Measurements from ENCODE around the gene CD52. TPM values are rescaled to one million over a fixed set of nuclear protein-coding genes. Genes with fewer than 3 reads are reported as not detected.

Gene CD52
- total and polyA plus RNA-seq, 2 of the 13 experiments (the other 11 are each of a cell fraction or from before 2014, with no cell fraction given): 0.32 TPM; not detected in 1

DNA sequence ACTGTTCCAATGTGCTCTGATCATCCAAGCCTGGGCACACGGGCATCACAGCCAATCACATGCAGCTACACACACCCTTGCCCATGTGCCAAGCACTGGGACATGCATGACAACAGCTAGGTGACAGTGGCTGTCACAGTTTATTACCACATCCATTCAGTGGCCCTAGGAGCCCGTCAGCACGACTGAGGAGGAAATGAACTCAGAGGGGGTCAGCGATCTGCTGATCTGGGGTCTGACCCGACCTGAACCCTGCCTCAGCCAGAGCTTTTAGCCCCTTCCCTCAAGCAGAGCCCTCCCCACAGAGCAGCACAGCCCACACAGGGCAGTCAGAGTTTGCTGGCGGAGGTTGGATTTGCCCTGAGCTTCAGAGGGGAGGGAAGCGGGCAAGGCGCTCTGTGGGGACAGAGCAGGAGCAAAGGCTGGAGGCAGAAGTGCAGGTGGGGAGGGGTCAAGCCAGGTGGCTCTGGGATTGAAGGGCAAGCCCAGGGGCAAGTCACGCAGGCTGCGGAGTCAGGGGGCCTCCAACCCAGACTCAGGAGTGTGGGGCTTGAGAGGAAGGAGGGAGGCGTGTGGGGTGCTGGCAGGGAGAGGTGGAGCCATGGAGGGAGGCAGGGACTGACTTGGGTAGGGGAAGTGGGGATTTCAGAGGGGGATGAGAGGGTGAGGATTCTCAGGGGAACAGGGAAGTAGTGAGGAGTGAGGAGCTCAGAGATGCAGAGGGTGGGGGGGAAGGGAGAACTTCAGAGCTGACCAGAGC, 27.5 kb upstream of the CD52 start (continued):
- TF ChIP-seq, protein P1, sequence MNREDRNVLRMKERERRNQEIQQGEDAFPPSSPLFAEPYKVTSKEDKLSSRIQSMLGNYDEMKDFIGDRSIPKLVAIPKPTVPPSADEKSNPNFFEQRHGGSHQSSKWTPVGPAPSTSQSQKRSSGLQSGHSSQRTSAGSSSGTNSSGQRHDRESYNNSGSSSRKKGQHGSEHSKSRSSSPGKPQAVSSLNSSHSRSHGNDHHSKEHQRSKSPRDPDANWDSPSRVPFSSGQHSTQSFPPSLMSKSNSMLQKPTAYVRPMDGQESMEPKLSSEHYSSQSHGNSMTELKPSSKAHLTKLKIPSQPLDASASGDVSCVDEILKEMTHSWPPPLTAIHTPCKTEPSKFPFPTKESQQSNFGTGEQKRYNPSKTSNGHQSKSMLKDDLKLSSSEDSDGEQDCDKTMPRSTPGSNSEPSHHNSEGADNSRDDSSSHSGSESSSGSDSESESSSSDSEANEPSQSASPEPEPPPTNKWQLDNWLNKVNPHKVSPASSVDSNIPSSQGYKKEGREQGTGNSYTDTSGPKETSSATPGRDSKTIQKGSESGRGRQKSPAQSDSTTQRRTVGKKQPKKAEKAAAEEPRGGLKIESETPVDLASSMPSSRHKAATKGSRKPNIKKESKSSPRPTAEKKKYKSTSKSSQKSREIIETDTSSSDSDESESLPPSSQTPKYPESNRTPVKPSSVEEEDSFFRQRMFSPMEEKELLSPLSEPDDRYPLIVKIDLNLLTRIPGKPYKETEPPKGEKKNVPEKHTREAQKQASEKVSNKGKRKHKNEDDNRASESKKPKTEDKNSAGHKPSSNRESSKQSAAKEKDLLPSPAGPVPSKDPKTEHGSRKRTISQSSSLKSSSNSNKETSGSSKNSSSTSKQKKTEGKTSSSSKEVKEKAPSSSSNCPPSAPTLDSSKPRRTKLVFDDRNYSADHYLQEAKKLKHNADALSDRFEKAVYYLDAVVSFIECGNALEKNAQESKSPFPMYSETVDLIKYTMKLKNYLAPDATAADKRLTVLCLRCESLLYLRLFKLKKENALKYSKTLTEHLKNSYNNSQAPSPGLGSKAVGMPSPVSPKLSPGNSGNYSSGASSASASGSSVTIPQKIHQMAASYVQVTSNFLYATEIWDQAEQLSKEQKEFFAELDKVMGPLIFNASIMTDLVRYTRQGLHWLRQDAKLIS (CRISPR knock-in tag; IDR thresholded peaks at IDR 0.05): no peak
- TF ChIP-seq FOXM1 (CRISPR knock-in tag; IDR thresholded peaks at IDR 0.05) (no peak), ZNF431 (CRISPR knock-in tag; IDR thresholded peaks at IDR 0.05; ENCODE audit: borderline replicate concordance, low read depth) (no peak), NFYB (CRISPR knock-in tag; IDR thresholded peaks at IDR 0.05) (no peak), HOXA3 (CRISPR knock-in tag; IDR thresholded peaks at IDR 0.05) (no peak)

DNA sequence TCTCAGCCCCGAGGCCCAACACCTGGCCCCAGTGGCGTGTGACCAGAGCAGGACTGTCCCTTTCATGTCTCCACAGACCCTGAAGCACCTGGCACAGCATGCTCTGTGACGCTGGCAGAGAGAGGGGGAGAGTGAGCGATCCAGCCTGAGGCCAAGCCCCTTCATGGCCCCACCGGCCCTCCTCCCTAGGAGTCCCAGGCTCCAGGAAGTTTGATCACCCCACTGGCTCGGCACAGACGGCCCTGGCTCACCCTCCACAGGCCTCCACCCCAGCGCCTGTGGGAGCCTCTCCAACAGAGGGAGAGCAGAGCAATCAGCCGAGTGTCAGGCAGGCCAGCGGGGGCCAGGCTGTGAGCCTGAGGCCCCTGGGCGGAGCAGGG, 26.9 kb upstream of the CD52 start:
- no peaks in the 10 kb centered on the region for H3K27me3 ChIP-seq (ENCODE audit: control insufficient read depth in 1 of 2, insufficient read depth in 2 of 2, low read length in 2 of 2)
- no peak overlapping the region for H3K4me2 ChIP-seq (ENCODE audit: low read depth, low read length)
- FAIRE-seq (no peak), ATAC-seq (no peak), DNase-seq (ENCODE audit: low spot score) (no peak)
- ChIA-PET CTCF (ENCODE audit: low intra/inter-chr PET ratio, low total read pairs) (no interaction called here), POLR2A (no interaction called here)
- H3K9me3 ChIP-seq (ENCODE audit: low read length): no peaks in the 10 kb centered on the region
- no peaks in the 10 kb centered on the region for H3K4me1 ChIP-seq (ENCODE audit: insufficient read depth, low read length)
- H2AFZ ChIP-seq (ENCODE audit: low read length): no peak overlapping the region
- no peak overlapping the region for H3K27ac ChIP-seq (ENCODE audit: extremely low read length, insufficient read depth, low read length)
- H4K20me1 ChIP-seq (ENCODE audit: insufficient read depth, low read length): no peaks in the 10 kb centered on the region
- BruUV-seq (replicated peaks): no TSS peak
- no peak overlapping the region for H3K4me3 ChIP-seq (replicated peaks in 1 of 3; ENCODE audit: insufficient read depth in 1 of 3, low read depth in 2 of 3, low read length in 3 of 3)
- intact Hi-C loops (cut with micrococcal nuclease; ENCODE audit: unreplicated experiment) (no loop called here), in situ Hi-C loops (cut with HindIII; ENCODE audit: extremely low pct_ligation_motif_present, low pct_unique_long_range_greater_than_20kb) (no loop called here)
- no peaks in the 10 kb centered on the region for H3K79me2 ChIP-seq (ENCODE audit: insufficient read depth, low read length)
- H3K9ac ChIP-seq (ENCODE audit: insufficient read depth, low read depth, low read length): no peak overlapping the region
- WGBS (ENCODE audit: low lambda C conversion rate): 80% methylated on average over 6 of the region's 11 CpGs
- peaks cover 0 to 1% of the 10 kb centered on the region in 2 experiments; a peak in 1 of 5 replicates for H3K36me3 ChIP-seq (replicated peaks in 1 of 2; ENCODE audit: control insufficient read depth in 1 of 2, insufficient read depth in 2 of 2, low read length in 2 of 2)
- no peak for TF ChIP-seq ZNF367 (CRISPR knock-in tag; IDR thresholded peaks at IDR 0.05; ENCODE audit: borderline replicate concordance)
- no peak for TF ChIP-seq SALL1 (CRISPR knock-in tag; IDR thresholded peaks at IDR 0.05)
- no peak for TF ChIP-seq ZNF136 (CRISPR knock-in tag; IDR thresholded peaks at IDR 0.05; ENCODE audit: low read depth)
- TF ChIP-seq, protein P2, sequence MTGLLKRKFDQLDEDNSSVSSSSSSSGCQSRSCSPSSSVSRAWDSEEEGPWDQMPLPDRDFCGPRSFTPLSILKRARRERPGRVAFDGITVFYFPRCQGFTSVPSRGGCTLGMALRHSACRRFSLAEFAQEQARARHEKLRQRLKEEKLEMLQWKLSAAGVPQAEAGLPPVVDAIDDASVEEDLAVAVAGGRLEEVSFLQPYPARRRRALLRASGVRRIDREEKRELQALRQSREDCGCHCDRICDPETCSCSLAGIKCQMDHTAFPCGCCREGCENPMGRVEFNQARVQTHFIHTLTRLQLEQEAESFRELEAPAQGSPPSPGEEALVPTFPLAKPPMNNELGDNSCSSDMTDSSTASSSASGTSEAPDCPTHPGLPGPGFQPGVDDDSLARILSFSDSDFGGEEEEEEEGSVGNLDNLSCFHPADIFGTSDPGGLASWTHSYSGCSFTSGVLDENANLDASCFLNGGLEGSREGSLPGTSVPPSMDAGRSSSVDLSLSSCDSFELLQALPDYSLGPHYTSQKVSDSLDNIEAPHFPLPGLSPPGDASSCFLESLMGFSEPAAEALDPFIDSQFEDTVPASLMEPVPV (CRISPR knock-in tag; IDR thresholded peaks at IDR 0.05): no peak
- no peak for TF ChIP-seq GPN1 (CRISPR knock-in tag; IDR thresholded peaks at IDR 0.05; ENCODE audit: borderline replicate concordance)
- TF ChIP-seq ZNF552 (CRISPR knock-in tag; IDR thresholded peaks at IDR 0.05; ENCODE audit: borderline replicate concordance): no peak
- no peak for TF ChIP-seq ZNF234 (CRISPR knock-in tag; conservative IDR thresholded peaks at IDR 0.05)
- TF ChIP-seq, protein P3, sequence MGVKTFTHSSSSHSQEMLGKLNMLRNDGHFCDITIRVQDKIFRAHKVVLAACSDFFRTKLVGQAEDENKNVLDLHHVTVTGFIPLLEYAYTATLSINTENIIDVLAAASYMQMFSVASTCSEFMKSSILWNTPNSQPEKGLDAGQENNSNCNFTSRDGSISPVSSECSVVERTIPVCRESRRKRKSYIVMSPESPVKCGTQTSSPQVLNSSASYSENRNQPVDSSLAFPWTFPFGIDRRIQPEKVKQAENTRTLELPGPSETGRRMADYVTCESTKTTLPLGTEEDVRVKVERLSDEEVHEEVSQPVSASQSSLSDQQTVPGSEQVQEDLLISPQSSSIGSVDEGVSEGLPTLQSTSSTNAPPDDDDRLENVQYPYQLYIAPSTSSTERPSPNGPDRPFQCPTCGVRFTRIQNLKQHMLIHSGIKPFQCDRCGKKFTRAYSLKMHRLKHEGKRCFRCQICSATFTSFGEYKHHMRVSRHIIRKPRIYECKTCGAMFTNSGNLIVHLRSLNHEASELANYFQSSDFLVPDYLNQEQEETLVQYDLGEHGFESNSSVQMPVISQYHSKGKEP (CRISPR knock-in tag; IDR thresholded peaks at IDR 0.05): no peak
- TF ChIP-seq, protein P4, sequence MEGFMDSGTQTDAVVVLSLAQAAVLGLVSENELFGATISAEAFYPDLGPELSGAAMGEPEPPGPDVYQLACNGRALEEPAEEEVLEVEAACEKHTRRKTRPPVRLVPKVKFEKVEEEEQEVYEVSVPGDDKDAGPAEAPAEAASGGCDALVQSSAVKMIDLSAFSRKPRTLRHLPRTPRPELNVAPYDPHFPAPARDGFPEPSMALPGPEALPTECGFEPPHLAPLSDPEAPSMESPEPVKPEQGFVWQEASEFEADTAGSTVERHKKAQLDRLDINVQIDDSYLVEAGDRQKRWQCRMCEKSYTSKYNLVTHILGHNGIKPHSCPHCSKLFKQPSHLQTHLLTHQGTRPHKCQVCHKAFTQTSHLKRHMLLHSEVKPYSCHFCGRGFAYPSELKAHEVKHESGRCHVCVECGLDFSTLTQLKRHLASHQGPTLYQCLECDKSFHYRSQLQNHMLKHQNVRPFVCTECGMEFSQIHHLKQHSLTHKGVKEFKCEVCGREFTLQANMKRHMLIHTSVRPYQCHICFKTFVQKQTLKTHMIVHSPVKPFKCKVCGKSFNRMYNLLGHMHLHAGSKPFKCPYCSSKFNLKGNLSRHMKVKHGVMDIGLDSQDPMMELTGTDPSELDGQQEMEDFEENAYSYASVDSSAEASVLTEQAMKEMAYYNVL (CRISPR knock-in tag; IDR thresholded peaks at IDR 0.05; ENCODE audit: borderline replicate concordance): no peak

All from HepG2 (cell line).